NCI-H1417 treated with DMSO at 0.1 percent for 48 hours (cell line): ENCODE measurements around the gene PCDHGA10.
"Not testable (repeated sequence)": the region's sequence is repeated elsewhere in the genome, so short reads cannot be mapped to it uniquely, and the experiment has no call there.

Experiments used
- DNase-seq: peaks from one replicate; lab custom pipeline; 2025; lab: John Stamatoyannopoulos, UW

PCDHGA10 gene

DNA sequence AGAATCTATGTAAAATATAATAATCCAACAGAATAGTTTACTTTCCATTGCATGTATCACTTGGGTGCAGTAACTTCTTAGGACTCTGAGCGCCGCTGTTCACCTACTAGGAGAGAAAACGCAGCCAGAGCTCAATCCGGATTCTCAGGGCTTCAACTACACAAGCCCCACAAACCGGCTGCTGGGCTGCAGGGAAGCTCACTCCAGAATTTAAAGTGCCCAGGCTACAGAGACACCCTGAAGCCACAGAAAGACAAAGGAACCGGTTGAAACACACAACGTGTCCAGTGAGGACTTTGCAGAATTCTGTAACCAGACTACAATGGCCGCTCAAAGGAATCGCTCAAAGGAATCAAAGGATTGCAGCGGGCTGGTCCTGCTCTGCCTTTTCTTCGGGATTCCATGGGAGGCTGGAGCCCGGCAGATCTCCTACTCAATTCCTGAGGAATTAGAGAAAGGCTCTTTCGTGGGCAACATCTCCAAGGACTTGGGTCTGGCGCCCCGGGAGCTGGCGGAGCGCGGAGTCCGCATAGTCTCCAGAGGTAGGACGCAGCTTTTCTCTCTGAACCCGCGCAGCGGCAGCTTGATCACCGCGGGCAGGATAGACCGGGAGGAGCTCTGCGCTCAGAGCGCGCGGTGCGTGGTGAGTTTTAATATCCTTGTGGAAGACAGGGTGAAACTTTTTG is at the start of gene PCDHGA10:
Gene PCDHGA10, plus strand, starts transcription at position 134 of the 686 bp plus-strand sequence. Its CDS starts 189 bp downstream, at position 323.
- DNase-seq = no peak

DNA sequence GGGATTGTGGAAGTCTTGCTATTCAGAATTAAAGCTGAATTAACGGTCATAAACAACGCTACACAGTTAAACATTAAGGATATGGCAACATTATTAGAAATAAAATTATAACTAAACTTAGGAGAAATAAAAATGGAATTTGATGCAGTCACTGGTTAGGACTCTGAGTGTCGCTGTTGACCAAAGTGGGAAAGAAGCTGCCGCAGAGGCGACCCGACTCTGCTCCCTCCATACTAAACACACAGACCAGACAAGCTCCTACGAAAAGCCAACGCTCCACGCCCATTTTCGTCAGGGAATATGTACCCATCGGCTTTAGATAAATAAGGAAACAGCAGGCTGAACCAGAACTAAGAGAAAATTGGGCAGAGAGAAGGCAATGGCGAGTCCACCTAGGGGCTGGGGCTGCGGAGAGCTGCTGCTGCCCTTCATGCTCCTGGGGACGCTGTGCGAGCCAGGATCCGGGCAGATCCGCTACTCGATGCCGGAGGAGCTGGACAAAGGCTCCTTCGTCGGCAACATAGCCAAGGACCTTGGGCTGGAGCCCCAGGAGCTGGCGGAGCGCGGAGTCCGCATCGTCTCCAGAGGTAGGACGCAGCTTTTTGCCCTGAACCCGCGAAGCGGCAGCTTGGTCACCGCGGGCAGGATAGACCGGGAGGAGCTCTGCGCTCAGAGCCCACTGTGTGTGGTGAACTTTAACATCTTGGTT is 48.7 kb upstream of the PCDHGA10 start, which contains the start of gene PCDHGA5:
Gene PCDHGA5, plus strand, starts transcription at position 211 of the 709 bp plus-strand sequence. Its CDS starts 169 bp downstream, at position 380.
- no peak for DNase-seq

DNA sequence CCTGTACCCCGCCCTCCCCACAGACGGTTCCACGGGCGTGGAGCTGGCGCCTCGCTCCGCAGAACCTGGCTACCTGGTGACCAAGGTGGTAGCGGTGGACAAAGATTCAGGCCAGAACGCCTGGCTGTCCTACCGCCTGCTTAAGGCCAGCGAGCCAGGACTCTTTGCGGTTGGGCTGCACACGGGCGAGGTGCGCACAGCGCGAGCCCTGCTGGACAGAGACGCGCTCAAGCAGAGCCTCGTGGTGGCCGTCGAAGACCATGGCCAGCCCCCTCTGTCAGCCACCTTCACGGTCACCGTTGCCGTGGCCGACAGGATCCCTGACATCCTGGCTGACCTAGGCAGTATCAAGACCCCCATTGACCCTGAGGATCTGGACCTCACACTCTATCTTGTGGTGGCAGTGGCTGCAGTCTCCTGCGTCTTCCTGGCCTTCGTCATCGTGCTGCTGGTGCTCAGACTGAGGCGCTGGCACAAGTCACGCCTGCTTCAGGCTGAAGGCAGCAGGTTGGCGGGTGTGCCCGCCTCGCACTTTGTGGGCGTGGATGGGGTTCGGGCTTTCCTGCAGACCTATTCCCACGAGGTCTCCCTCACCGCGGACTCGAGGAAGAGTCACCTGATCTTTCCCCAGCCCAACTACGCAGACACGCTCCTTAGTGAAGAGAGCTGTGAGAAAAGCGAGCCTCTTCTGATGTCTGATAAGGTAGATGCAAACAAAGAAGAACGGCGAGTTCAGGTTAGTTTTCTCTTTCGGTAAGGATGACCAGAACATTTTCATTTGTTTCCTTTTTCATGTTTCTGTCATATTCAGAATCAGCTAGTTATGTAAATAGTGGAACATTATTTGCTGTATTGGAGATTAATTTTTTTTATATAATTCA is 46.5 kb upstream of the PCDHGA10 start:
- no peak for DNase-seq

DNA sequence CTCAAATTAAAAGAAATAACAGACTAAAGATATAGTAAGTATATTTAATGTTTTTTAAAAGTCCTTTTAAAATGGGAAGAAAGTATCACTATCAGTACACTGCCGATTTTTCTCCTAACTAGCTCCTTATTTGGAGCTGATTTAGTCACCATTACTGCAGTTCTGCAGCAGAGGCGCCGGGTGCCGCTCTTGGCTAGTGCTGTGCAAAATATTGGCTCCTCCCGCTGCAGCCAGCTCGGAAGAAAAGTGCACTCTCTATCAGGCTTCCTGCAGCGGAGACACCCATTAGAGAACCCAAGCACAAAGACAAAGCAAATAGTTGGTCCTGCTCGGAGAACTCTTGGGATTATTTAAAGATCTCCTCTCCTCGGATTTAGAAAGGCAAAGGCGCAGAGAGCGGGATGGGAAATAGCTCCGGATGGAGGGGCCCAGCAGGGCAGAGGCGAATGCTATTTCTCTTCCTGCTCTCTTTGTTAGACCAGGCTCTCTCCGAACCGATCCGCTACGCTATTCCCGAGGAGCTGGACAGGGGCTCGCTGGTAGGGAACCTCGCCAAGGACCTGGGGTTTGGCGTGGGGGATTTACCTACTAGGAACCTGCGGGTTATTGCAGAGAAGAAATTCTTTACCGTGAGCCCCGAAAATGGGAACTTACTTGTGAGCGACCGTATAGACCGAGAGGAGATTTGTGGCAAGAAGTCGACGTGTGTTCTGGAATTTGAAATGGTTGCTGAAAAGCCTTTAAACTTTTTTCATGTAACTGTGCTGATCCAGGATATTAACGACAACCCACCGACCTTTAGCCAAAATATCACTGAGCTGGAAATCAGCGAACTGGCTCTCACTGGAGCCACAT is 42.6 kb upstream of the PCDHGA10 start, which contains the start of gene PCDHGB3:
Gene PCDHGB3, plus strand, starts transcription at position 249 of the 855 bp plus-strand sequence. Its CDS starts 153 bp downstream, at position 402.
- no peak for DNase-seq

DNA sequence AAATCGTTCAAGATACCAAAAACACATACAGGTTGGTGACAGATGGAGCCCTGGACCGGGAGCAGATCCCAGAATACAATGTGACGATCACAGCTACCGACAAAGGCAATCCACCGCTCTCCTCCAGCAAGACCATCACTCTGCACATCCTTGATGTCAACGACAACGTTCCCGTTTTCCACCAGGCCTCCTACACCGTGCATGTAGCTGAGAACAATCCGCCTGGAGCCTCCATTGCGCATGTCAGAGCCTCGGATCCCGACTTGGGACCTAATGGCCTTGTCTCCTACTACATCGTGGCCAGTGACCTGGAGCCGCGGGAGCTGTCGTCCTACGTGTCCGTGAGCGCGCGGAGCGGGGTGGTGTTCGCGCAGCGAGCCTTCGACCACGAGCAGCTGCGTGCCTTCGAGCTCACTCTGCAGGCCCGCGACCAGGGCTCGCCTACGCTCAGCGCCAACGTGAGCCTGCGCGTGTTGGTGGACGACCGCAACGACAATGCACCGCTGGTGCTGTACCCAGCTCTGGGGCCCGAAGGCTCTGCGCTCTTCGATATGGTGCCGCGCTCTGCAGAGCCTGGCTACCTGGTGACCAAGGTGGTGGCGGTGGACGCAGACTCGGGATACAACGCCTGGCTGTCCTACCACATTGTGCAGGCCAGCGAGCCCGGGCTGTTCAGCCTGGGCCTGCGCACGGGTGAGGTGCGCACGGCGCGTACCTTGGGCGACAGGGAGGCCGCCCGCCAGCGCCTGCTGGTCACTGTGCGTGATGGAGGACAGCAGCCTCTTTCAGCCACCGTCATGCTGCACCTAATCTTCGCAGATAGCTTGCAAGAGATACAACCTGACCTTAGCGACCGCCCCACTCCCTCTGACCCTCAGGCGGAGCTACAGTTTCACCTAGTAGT is 41.0 kb upstream of the PCDHGA10 start:
- no peak for DNase-seq

DNA sequence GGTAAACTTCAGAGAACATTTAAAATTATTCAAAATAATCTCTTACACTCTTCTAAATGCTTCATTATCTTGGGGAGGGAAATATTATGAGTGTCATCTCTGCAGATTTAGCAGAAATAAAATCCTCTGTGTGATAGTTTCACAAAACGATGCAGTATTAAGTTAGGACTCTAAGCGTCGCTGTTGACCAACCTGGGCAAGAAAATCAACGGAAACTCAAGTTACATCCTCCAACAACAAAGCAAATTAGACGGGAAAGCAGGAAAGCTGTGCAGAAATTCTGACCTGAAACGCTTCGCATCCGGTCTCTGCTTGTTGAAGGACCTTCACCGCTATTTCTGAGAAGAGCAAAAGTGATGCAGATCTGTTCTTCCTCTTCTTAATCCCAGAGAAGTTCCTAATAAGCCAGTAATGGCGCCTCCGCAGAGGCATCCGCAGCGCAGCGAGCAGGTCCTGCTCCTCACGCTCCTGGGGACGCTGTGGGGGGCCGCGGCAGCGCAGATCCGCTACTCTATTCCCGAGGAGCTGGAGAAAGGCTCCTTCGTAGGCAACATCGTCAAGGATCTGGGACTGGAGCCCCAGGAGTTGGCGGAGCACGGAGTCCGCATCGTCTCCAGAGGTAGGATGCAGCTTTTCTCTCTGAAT is 39.0 kb upstream of the PCDHGA10 start, which contains the start of gene PCDHGA6:
Gene PCDHGA6, plus strand, starts transcription at position 219 of the 645 bp plus-strand sequence. Its CDS starts 193 bp downstream, at position 412.
- DNase-seq = no peak

DNA sequence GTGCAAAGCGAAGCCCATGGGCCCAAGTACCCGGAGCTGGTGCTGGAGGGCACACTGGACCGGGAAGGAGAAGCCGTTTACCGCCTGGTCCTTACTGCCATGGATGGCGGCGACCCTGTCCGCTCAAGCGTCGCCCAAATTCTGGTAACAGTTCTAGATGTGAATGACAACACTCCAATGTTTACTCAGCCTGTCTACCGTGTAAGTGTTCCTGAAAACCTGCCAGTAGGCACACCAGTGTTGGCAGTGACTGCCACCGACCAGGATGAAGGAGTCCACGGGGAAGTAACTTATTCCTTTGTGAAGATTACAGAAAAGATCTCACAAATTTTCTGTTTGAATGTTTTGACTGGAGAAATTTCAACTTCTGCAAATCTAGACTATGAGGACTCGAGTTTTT is 38.2 kb upstream of the PCDHGA10 start:
- DNase-seq = no peak

DNA sequence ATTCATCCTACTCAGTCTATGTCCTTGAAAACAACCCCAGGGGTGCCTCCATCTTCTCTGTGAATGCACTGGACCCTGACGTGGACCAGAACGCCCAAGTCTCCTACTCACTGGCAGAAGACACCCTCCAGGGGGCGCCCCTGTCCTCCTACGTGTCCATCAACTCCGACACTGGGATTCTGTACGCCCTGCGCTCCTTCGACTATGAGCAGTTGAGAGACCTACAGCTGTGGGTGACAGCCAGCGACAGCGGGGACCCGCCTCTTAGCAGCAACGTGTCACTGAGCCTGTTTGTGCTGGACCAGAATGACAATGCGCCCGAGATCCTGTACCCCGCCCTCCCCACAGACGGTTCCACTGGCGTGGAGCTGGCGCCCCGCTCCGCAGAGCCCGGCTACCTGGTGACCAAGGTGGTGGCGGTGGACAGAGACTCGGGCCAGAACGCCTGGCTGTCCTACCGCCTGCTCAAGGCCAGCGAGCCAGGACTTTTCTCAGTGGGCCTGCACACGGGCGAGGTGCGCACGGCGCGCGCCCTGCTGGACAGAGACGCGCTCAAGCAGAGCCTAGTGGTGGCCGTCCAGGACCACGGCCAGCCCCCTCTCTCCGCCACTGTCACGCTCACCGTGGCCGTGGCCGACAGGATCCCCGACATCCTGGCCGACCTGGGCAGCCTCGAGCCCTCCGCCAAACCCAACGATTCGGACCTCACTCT is 37.2 kb upstream of the PCDHGA10 start:
- not testable (repeated sequence) for DNase-seq

DNA sequence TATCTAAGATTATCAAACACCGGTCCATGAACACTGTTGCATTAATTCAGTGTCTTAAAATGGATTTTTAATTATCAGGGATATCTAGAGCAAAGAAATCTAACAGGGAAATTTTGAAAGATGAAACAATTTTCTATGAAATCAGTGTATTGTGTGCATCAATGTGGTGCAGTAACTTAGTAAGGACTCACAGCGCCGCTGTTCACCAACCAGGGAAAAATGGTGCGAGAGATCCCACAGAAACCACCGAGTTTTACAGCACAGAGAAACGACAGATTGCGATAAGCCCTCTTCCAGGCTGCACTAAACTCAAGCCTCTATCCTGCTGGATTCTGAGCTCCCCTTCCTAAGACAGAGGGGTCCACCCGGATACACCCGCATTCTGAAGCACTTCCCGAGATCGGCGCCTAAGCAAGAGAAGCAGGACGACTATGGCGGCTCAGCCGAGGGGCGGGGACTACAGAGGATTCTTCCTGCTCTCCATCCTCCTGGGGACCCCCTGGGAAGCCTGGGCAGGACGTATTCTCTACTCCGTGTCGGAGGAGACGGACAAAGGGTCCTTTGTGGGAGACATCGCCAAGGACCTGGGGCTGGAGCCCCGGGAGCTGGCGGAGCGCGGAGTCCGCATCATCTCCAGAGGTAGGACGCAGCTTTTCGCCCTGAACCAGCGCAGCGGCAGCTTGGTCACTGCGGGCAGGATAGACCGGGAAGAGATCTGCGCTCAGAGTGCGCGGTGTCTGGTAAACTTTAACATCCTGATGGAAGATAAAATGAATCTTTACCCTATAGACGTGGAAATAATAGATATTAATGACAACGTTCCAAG is 30.1 kb upstream of the PCDHGA10 start, which contains the start of gene PCDHGA7:
Gene PCDHGA7, plus strand, starts transcription at position 274 of the 826 bp plus-strand sequence. Its CDS starts 158 bp downstream, at position 432.
- DNase-seq = no peak

DNA sequence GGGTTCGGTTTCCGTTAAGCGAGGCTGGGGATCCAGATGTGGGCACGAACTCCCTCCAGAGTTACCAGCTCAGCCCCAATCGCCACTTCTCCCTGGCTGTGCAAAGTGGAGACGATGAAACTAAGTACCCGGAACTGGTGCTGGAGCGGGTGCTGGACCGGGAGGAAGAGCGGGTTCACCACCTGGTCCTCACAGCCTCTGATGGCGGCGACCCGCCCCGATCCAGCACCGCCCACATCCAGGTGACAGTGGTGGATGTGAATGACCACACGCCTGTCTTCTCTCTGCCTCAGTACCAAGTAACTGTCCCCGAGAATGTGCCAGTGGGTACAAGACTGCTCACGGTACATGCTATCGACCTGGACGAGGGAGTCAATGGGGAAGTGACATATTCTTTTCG is 29.4 kb upstream of the PCDHGA10 start:
- DNase-seq = no peak

DNA sequence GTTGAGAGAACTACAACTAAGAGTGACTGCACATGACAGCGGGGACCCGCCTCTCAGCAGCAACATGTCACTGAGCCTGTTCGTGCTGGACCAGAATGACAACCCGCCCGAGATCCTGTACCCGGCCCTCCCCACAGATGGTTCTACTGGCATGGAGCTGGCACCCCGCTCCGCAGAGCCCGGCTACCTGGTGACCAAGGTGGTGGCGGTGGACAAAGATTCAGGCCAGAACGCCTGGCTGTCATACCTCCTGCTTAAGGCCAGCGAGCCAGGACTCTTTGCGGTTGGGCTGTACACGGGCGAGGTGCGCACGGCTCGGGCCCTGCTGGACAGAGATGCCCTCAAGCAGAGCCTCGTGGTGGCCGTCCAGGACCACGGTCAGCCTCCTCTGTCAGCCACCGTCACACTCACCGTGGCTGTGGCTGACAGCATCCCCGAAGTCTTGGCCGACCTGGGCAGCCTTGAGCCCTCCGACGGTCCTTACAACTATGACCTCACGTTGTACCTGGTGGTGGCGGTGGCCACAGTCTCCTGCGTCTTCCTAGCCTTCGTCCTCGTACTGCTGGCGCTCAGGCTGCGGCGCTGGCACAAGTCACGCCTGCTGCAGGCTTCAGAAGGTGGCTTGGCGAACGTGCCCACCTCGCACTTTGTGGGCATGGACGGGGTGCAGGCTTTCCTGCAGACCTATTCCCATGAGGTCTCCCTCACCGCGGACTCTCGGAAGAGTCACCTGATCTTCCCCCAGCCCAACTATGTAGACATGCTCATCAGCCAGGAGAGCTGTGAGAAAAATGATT is 28.1 kb upstream of the PCDHGA10 start:
- no peak for DNase-seq

DNA sequence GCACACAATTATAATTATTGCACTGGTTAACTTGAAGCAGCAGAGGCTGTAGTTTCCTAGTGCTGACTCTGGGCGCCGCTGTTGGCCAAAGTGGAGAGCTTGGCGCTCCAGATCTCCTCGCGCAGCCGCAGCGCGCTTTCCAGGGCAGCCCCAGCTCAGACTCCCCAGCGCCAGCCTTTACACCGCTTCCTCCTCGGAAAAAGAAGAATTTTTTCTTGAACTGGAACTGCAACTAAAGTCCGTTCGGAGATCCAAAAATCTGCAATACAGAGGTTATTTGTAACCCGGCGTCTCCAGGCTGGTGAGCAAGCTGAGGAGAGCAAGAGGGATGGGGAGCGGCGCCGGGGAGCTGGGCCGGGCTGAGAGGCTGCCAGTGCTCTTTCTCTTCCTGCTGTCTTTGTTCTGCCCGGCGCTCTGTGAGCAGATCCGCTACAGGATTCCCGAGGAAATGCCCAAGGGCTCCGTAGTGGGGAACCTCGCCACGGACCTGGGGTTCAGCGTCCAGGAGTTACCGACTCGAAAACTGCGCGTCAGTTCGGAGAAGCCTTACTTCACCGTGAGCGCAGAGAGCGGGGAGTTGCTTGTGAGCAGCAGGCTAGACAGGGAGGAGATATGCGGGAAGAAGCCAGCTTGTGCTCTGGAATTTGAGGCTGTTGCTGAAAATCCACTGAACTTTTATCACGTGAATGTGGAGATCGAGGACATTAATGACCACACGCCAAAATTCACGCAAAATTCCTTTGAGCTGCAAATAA is 25.1 kb upstream of the PCDHGA10 start, which contains the start of gene PCDHGB4:
Gene PCDHGB4, plus strand, starts transcription at position 142 of the 755 bp plus-strand sequence. Its CDS starts 187 bp downstream, at position 329.
- not testable (repeated sequence) for DNase-seq

DNA sequence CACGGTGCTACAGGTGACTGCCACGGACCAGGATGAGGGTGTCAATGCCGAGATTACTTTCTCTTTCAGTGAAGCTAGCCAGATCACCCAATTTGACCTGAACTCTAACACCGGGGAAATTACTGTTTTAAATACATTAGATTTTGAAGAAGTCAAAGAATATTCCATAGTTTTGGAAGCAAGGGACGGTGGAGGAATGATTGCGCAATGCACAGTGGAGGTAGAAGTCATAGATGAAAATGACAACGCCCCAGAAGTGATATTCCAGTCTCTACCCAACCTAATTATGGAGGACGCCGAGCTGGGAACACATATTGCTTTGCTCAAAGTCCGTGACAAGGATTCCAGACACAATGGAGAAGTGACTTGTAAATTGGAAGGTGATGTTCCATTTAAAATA is 24.1 kb upstream of the PCDHGA10 start:
- no peak for DNase-seq

DNA sequence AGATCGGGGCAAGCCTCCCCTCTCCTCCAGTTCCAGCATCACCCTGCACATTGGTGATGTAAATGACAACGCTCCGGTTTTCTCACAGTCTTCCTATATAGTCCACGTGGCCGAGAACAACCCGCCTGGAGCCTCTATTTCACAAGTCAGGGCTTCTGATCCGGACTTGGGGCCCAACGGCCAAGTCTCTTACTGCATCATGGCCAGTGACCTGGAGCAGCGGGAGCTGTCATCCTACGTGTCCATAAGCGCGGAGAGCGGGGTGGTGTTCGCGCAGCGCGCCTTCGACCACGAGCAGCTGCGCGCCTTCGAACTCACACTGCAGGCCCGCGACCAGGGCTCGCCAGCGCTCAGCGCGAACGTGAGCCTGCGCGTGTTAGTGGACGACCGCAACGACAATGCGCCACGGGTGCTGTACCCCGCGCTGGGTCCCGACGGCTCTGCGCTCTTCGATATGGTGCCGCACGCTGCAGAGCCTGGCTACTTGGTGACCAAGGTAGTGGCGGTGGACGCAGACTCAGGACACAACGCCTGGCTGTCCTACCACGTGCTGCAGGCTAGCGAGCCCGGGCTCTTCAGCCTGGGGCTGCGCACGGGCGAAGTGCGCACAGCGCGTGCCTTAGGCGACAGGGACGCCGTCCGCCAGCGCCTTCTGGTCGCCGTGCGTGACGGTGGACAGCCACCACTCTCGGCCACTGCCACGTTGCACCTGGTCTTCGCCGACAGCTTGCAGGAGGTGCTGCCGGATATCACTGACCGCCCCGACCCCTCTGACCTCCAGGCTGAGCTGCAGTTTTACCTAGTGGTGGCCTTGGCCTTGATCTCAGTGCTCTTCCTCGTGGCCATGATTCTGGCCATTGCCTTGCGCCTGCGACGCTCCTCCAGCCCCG is 23.4 kb upstream of the PCDHGA10 start:
- DNase-seq = no peak
